Loucy (cell line): ENCODE results near the gene IFI35.

ENCODE experiments used
- H2AFZ ChIP-seq: fragments of 200-600 bp; sonication (generic); 2 replicates; pipeline ENCODE4 v1.6.0; 2016; ENCODE audit warnings: antibody characterized with exemption, mild to moderate bottlenecking, low read length, moderate library complexity
- H3F3A ChIP-seq: fragments of 200-600 bp; 2 replicates; pipeline ENCODE4 v1.6.0; 2016; ENCODE audit warnings: antibody characterized with exemption, low read depth, mild to moderate bottlenecking
- H3K27me3 ChIP-seq: fragments of 200-600 bp; sonication (generic); 2 replicates; pipeline ENCODE4 v1.6.1; 2014; ENCODE audit warnings: low read length, mild to moderate bottlenecking; ENCODE audit not compliant: insufficient read depth, poor library complexity, severe bottlenecking
- H3K36me3 ChIP-seq: fragments of 200-600 bp; sonication (generic); 2 replicates; pipeline ENCODE4 v1.6.1; 2016; ENCODE audit warnings: low read length; ENCODE audit not compliant: insufficient read depth
- H3K4me1 ChIP-seq: fragments of 200-600 bp; sonication (generic); 2 replicates; pipeline ENCODE4 v1.5.1; 2014; ENCODE audit warnings: low read length, mild to moderate bottlenecking; ENCODE audit not compliant: insufficient read depth, poor library complexity, severe bottlenecking
- H3K4me2 ChIP-seq: fragments of 200-600 bp; sonication (generic); 2 replicates; pipeline ENCODE4 v1.6.0; 2014; ENCODE audit warnings: antibody characterized with exemption, low read length, low read depth, mild to moderate bottlenecking; ENCODE audit not compliant: poor library complexity, severe bottlenecking
- H3K4me3 ChIP-seq: fragments of 200-600 bp; sonication (generic); 2 replicates; pipeline ENCODE4 v1.5.1; 2014; ENCODE audit warnings: low read length, mild to moderate bottlenecking, mixed read lengths; ENCODE audit not compliant: poor library complexity, severe bottlenecking
- H3K79me2 ChIP-seq: fragments of 200-600 bp; sonication (generic); 2 replicates; pipeline ENCODE4 v1.6.1; 2014; ENCODE audit warnings: low read length; ENCODE audit not compliant: insufficient read depth
- H3K9ac ChIP-seq: fragments of 200-600 bp; sonication (generic); 2 replicates; pipeline ENCODE4 v1.6.0; 2014; ENCODE audit warnings: mild to moderate bottlenecking, low read depth, low read length, moderate library complexity; ENCODE audit not compliant: poor library complexity, severe bottlenecking
- H3K9me2 ChIP-seq: fragments of 200-600 bp; sonication (generic); replicated peaks from 2 replicates; pipeline ENCODE4 v1.6.1; 2016; ENCODE audit warnings: low read depth, low read length, mixed read lengths
- H3K9me3 ChIP-seq: fragments of 200-600 bp; sonication (generic); 2 replicates; pipeline ENCODE4 v1.6.1; 2014; ENCODE audit warnings: mild to moderate bottlenecking, antibody characterized with exemption, low read length, low read depth; ENCODE audit not compliant: insufficient read depth
- H4K20me1 ChIP-seq: fragments of 200-600 bp; sonication (generic); 2 replicates; pipeline ENCODE4 v1.6.0; 2014; ENCODE audit warnings: antibody characterized with exemption, low read length, mild to moderate bottlenecking; ENCODE audit not compliant: insufficient read depth, poor library complexity, severe bottlenecking
- CTCF ChIP-seq: fragments of 200-600 bp; sonication (generic); conservative IDR thresholded peaks from 2 replicates; pipeline ENCODE4 v1.5.1; 2014; ENCODE audit warnings: mild to moderate bottlenecking, antibody characterized with exemption, low read length
- EZH2phosphoT487 ChIP-seq: fragments of 200-600 bp; IDR thresholded peaks from 2 replicates; pipeline ENCODE4 v1.6.1; 2018; ENCODE audit warnings: antibody characterized with exemption, mild to moderate bottlenecking, moderate library complexity, borderline replicate concordance

The IFI35 gene

GRCh38 chr17:43025290-43025657 lies 18.7 kb downstream of the IFI35 start:
- H3K4me1 ChIP-seq = peaks cover 25% of the 10 kb centered on the region
- H3K36me3 ChIP-seq = no peaks in the 10 kb centered on the region
- no peak overlapping the region for H2AFZ ChIP-seq
- peaks cover 6% of the 10 kb centered on the region for H4K20me1 ChIP-seq
- no peak overlapping the region for H3K4me2 ChIP-seq
- H3K9ac ChIP-seq = no peak overlapping the region
- peaks cover 11% of the 10 kb centered on the region; the same call in 1 of the 2 replicates for H3F3A ChIP-seq
- H3K9me2 ChIP-seq = no peaks in the 10 kb centered on the region
- H3K27me3 ChIP-seq = no peaks in the 10 kb centered on the region
- no peak for TF ChIP-seq CTCF
- no peak for TF ChIP-seq EZH2phosphoT487
- no peaks in the 10 kb centered on the region for H3K9me3 ChIP-seq
- no peak overlapping the region for H3K4me3 ChIP-seq
- H3K79me2 ChIP-seq = peaks cover 16% of the 10 kb centered on the region

- no peak overlapping the region for H3K9ac ChIP-seq
- no peak overlapping the region for H3K4me3 ChIP-seq
- H3K27me3 ChIP-seq = no peaks in the 10 kb centered on the region
- H3K9me2 ChIP-seq = no peaks in the 10 kb centered on the region
- peaks cover 19% of the 10 kb centered on the region for H3K4me1 ChIP-seq
- H3K9me3 ChIP-seq = no peaks in the 10 kb centered on the region
- H4K20me1 ChIP-seq = peaks cover under 1% of the 10 kb centered on the region
- no peak overlapping the region for H3K4me2 ChIP-seq
- H2AFZ ChIP-seq = no peak overlapping the region
- no peak for TF ChIP-seq CTCF
- peaks cover 11% of the 10 kb centered on the region; the same call in 1 of the 2 replicates for H3F3A ChIP-seq
- peaks cover 9% of the 10 kb centered on the region for H3K79me2 ChIP-seq
- no peaks in the 10 kb centered on the region for H3K36me3 ChIP-seq
These were observed 19.4 kb downstream of the IFI35 start for GRCh38 chr17:43025766-43026537.

GRCh38 chr17:43026595-43026994 lies 20.0 kb downstream of the IFI35 start:
- H3K9me3 ChIP-seq = no peaks in the 10 kb centered on the region
- no peaks in the 10 kb centered on the region for H3K9me2 ChIP-seq
- H3K36me3 ChIP-seq = no peaks in the 10 kb centered on the region
- TF ChIP-seq CTCF (no peak), EZH2phosphoT487 (no peak)
- H2AFZ ChIP-seq = no peak overlapping the region
- no peaks in the 10 kb centered on the region for H4K20me1 ChIP-seq
- peaks cover 11% of the 10 kb centered on the region; the same call in 1 of the 2 replicates for H3F3A ChIP-seq
- H3K79me2 ChIP-seq = peaks cover 4% of the 10 kb centered on the region; the same call in 1 of the 2 replicates
- no peak overlapping the region for H3K9ac ChIP-seq
- no peak overlapping the region for H3K4me3 ChIP-seq
- no peak overlapping the region for H3K4me2 ChIP-seq
- H3K27me3 ChIP-seq = no peaks in the 10 kb centered on the region
- H3K4me1 ChIP-seq = peaks cover 17% of the 10 kb centered on the region
